WTC11 (cell line): Measurements from ENCODE around the gene CTNND2. TPM values are rescaled to one million over a fixed set of nuclear protein-coding genes. Genes with fewer than 3 reads are reported as not detected.

Experiments
- ATAC-seq: fragments of 200-7000 bp; cut with Tn5 transposase; 2 replicates; pipeline ENCODE4 v1.10.0; 2021; ENCODE audit warnings: mild to moderate bottlenecking, moderate library complexity
- CTCF ChIA-PET: fragments of 300-600 bp; sonication (Branson Sonifier 250); formaldehyde crosslinking; loops from one replicate; lab custom pipeline; 2021; ENCODE audit warnings: antibody characterized with exemption; lab: Charles Lee
- POLR2A ChIA-PET: fragments of 350-600 bp; sonication (Branson Sonifier 250); formaldehyde crosslinking; loops from one replicate; lab custom pipeline; 2021; ENCODE audit warnings: antibody characterized with exemption; lab: Charles Lee
- DNase-seq: peaks from one replicate; pipeline ENCODE4 v3.0.0; 2021; ENCODE audit warnings: low spot score
- H3K27ac Mint-ChIP-seq: 2 replicates; pipeline ENCODE4 v1.8.0; 2021; ENCODE audit warnings: mixed read lengths
- H3K27me3 Mint-ChIP-seq: 2 replicates; pipeline ENCODE4 v1.8.0; 2021; ENCODE audit warnings: low read depth, mild to moderate bottlenecking, moderate library complexity, mixed read lengths
- H3K36me3 Mint-ChIP-seq: 2 replicates; pipeline ENCODE4 v1.8.0; 2021; ENCODE audit warnings: mixed read lengths
- H3K4me1 Mint-ChIP-seq: 2 replicates; pipeline ENCODE4 v1.8.0; 2022; ENCODE audit warnings: mixed read lengths
- H3K4me3 Mint-ChIP-seq: 2 replicates; pipeline ENCODE4 v1.8.0; 2021; ENCODE audit warnings: mild to moderate bottlenecking, moderate library complexity, mixed read lengths
- H3K9me3 Mint-ChIP-seq: 2 replicates; pipeline ENCODE4 v1.8.0; 2021; ENCODE audit warnings: mixed read lengths
- CREB1 ChIP-seq: sonication (generic); formaldehyde crosslinking; IDR thresholded peaks from 2 replicates; pipeline ENCODE4 v1.8.0; 2023; ENCODE audit warnings: mild to moderate bottlenecking, missing genetic modification reagents
- GRHL2 ChIP-seq: fragments of 250-450 bp; sonication (Bioruptor Pico); IDR thresholded peaks from 2 replicates; pipeline ENCODE4 v1.8.0; 2022; ENCODE audit warnings: mild to moderate bottlenecking, moderate library complexity; ENCODE audit not compliant: insufficient replicate concordance, severe bottlenecking
- JUN ChIP-seq: sonication (generic); formaldehyde crosslinking; IDR thresholded peaks from 2 replicates; pipeline ENCODE4 v1.8.0; 2023; ENCODE audit warnings: mild to moderate bottlenecking, missing genetic modification reagents
- KAT7 ChIP-seq: sonication (generic); formaldehyde crosslinking; IDR thresholded peaks from 2 replicates; pipeline ENCODE4 v1.8.1; 2023; ENCODE audit warnings: missing genetic modification reagents, mild to moderate bottlenecking, borderline replicate concordance
- PRRX2 ChIP-seq: fragments of 250-450 bp; sonication (Bioruptor Pico); IDR thresholded peaks from 2 replicates; pipeline ENCODE4 v1.8.0; 2021; ENCODE audit warnings: mild to moderate bottlenecking
- SMAD3 ChIP-seq: sonication (generic); formaldehyde crosslinking; IDR thresholded peaks from 2 replicates; pipeline ENCODE4 v1.8.0; 2022; ENCODE audit warnings: missing genetic modification reagents, mild to moderate bottlenecking, borderline replicate concordance
- SP1 ChIP-seq: sonication (generic); formaldehyde crosslinking; conservative IDR thresholded peaks from 2 replicates; pipeline ENCODE4 v1.8.1; 2022; ENCODE audit warnings: missing genetic modification reagents
- ZNF121 ChIP-seq: sonication (generic); formaldehyde crosslinking; IDR thresholded peaks from 2 replicates; pipeline ENCODE4 v1.8.0; 2023; ENCODE audit warnings: missing genetic modification reagents
- ZNF138 ChIP-seq: sonication (generic); formaldehyde crosslinking; conservative IDR thresholded peaks from 2 replicates; pipeline ENCODE4 v1.8.1; 2022; ENCODE audit warnings: mild to moderate bottlenecking, moderate library complexity, missing genetic modification reagents
- ZNF232 ChIP-seq: sonication (generic); formaldehyde crosslinking; IDR thresholded peaks from 2 replicates; pipeline ENCODE4 v1.8.0; 2022; ENCODE audit warnings: mild to moderate bottlenecking, missing genetic modification reagents
- ZNF263 ChIP-seq: sonication (generic); formaldehyde crosslinking; IDR thresholded peaks from 2 replicates; pipeline ENCODE4 v1.8.1; 2022; ENCODE audit warnings: low read depth, mild to moderate bottlenecking, moderate library complexity, missing genetic modification reagents
- ZNF317 ChIP-seq: sonication (generic); formaldehyde crosslinking; IDR thresholded peaks from 2 replicates; pipeline ENCODE4 v1.8.1; 2023; ENCODE audit warnings: low read depth, mild to moderate bottlenecking, moderate library complexity, missing genetic modification reagents, borderline replicate concordance
- ZNF671 ChIP-seq: fragments of 250-450 bp; sonication (Bioruptor Pico); IDR thresholded peaks from 2 replicates; pipeline ENCODE4 v1.8.0; 2021; ENCODE audit warnings: mild to moderate bottlenecking
- total RNA-seq: library from RNA; stranded (reverse); gene quantifications from 3 replicates; pipeline ENCODE4 v1.2.3, GENCODE V29; 2021
- TF ChIP-seq, protein P1 (sequence below): sonication (generic); formaldehyde crosslinking; IDR thresholded peaks from 2 replicates; pipeline ENCODE4 v1.8.1; 2022; ENCODE audit warnings: missing genetic modification reagents, borderline replicate concordance
- TF ChIP-seq, protein P2 (sequence below): sonication (generic); formaldehyde crosslinking; IDR thresholded peaks from 2 replicates; pipeline ENCODE4 v1.8.1; 2023; ENCODE audit warnings: mild to moderate bottlenecking, missing genetic modification reagents
- TF ChIP-seq, protein P3 (sequence below): sonication (generic); formaldehyde crosslinking; conservative IDR thresholded peaks from 2 replicates; pipeline ENCODE4 v1.8.1; 2023; ENCODE audit warnings: mild to moderate bottlenecking, low read depth, missing genetic modification reagents, moderate library complexity
- TF ChIP-seq, protein P4 (sequence below): sonication (generic); formaldehyde crosslinking; IDR thresholded peaks from 2 replicates; pipeline ENCODE4 v1.8.0; 2022; ENCODE audit warnings: mild to moderate bottlenecking, missing genetic modification reagents
- TF ChIP-seq, protein P5 (sequence below): fragments of 200-600 bp; IDR thresholded peaks from 2 replicates; pipeline ENCODE4 v1.8.0; 2022; ENCODE audit warnings: antibody characterized with exemption
- TF ChIP-seq, protein P6 (sequence below): sonication (generic); formaldehyde crosslinking; conservative IDR thresholded peaks from 2 replicates; pipeline ENCODE4 v1.8.1; 2022; ENCODE audit warnings: mild to moderate bottlenecking, missing genetic modification reagents
- TF ChIP-seq, protein P7 (sequence below): sonication (generic); formaldehyde crosslinking; IDR thresholded peaks from 2 replicates; pipeline ENCODE4 v1.8.1; 2023; ENCODE audit warnings: mild to moderate bottlenecking, missing genetic modification reagents, moderate library complexity

CTNND2 gene
- total RNA-seq, 1 experiment from 2014 or later: 11.9 TPM

DNA sequence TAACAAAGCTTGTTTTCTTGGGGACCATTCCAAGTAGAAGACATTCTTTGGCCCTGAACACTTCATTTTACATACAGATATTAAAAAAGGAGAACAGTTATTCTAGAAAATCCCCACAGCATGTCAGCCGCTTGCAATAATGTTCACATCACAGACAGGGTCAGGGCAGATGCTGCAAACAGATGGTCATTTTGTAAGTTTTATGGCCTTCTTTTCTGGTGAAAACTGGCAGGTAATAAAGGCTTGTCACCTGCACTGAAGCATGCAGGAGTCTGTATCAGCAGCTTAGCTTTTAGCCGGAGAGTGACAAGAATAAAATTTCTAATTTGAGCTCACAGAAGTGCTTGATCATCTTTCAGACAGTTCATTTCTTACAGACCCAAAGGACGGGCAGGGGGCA is 922.3 kb downstream of the CTNND2 start:
- ChIA-PET POLR2A (no interaction called here), CTCF (no interaction called here)
- H3K4me1 Mint-ChIP-seq: peaks cover 6% of the 10 kb centered on the region; the same call in 1 of the 2 replicates
- no peaks in the 10 kb centered on the region for H3K9me3 Mint-ChIP-seq
- H3K27ac Mint-ChIP-seq: no peak overlapping the region
- DNase-seq (no peak), ATAC-seq (no peak)
- no peak overlapping the region for H3K4me3 Mint-ChIP-seq
- TF ChIP-seq JUN (CRISPR knock-in tag): no peak
- no peak for TF ChIP-seq KAT7
- no peak for TF ChIP-seq SP1 (CRISPR knock-in tag)
- TF ChIP-seq GRHL2 (CRISPR knock-in tag): no peak
- TF ChIP-seq, protein P1, sequence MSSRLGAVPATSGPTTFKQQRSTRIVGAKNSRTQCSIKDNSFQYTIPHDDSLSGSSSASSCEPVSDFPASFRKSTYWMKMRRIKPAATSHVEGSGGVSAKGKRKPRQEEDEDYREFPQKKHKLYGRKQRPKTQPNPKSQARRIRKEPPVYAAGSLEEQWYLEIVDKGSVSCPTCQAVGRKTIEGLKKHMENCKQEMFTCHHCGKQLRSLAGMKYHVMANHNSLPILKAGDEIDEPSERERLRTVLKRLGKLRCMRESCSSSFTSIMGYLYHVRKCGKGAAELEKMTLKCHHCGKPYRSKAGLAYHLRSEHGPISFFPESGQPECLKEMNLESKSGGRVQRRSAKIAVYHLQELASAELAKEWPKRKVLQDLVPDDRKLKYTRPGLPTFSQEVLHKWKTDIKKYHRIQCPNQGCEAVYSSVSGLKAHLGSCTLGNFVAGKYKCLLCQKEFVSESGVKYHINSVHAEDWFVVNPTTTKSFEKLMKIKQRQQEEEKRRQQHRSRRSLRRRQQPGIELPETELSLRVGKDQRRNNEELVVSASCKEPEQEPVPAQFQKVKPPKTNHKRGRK: no peak
- TF ChIP-seq ZNF138 (CRISPR knock-in tag): no peak
- TF ChIP-seq SMAD3: no peak
- TF ChIP-seq ZNF317 (CRISPR knock-in tag): no peak
- TF ChIP-seq, protein P2, sequence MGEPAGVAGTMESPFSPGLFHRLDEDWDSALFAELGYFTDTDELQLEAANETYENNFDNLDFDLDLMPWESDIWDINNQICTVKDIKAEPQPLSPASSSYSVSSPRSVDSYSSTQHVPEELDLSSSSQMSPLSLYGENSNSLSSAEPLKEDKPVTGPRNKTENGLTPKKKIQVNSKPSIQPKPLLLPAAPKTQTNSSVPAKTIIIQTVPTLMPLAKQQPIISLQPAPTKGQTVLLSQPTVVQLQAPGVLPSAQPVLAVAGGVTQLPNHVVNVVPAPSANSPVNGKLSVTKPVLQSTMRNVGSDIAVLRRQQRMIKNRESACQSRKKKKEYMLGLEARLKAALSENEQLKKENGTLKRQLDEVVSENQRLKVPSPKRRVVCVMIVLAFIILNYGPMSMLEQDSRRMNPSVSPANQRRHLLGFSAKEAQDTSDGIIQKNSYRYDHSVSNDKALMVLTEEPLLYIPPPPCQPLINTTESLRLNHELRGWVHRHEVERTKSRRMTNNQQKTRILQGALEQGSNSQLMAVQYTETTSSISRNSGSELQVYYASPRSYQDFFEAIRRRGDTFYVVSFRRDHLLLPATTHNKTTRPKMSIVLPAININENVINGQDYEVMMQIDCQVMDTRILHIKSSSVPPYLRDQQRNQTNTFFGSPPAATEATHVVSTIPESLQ: no peak
- peaks cover 5% of the 10 kb centered on the region; the same call in 1 of the 2 replicates for H3K27me3 Mint-ChIP-seq
- no peaks in the 10 kb centered on the region for H3K36me3 Mint-ChIP-seq

DNA sequence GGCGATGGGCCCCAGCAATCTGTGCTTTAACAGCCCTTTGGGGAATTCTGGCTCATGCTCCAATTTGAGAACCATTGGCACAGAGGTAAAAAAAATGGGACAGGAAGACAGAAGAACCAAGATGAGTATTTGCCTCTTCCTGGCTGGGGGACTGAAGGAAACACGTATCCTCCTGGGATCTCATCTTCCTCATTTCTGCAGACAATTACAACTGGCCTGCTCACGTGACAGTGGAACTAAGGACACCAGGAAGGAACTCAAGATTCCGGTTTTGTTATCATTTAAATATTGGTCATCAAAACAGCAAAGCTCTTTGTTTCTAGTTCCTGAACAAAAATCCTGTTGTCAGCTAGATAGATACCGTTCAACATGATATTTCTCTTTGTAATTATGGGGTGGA is 927.2 kb downstream of the CTNND2 start:
- Mint-ChIP-seq H3K4me3 (no peak overlapping the region), H3K36me3 (no peaks in the 10 kb centered on the region), H3K4me1 (no peaks in the 10 kb centered on the region), H3K27ac (no peak overlapping the region), H3K9me3 (peaks cover 3% of the 10 kb centered on the region; the same call in 1 of the 2 replicates), H3K27me3 (peaks cover 5% of the 10 kb centered on the region; the same call in 1 of the 2 replicates)
- ChIA-PET CTCF (interaction anchor here (2.2 kb wide), 1 partner anchor 11 kb away, joined by 11 read pairs; no protein-coding TSS in a partner anchor), POLR2A (no interaction called here)
- DNase-seq: no peak
- TF ChIP-seq, protein P3, sequence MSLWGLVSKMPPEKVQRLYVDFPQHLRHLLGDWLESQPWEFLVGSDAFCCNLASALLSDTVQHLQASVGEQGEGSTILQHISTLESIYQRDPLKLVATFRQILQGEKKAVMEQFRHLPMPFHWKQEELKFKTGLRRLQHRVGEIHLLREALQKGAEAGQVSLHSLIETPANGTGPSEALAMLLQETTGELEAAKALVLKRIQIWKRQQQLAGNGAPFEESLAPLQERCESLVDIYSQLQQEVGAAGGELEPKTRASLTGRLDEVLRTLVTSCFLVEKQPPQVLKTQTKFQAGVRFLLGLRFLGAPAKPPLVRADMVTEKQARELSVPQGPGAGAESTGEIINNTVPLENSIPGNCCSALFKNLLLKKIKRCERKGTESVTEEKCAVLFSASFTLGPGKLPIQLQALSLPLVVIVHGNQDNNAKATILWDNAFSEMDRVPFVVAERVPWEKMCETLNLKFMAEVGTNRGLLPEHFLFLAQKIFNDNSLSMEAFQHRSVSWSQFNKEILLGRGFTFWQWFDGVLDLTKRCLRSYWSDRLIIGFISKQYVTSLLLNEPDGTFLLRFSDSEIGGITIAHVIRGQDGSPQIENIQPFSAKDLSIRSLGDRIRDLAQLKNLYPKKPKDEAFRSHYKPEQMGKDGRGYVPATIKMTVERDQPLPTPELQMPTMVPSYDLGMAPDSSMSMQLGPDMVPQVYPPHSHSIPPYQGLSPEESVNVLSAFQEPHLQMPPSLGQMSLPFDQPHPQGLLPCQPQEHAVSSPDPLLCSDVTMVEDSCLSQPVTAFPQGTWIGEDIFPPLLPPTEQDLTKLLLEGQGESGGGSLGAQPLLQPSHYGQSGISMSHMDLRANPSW: no peak
- TF ChIP-seq SMAD3 (no peak), PRRX2 (CRISPR knock-in tag) (no peak), ZNF232 (CRISPR knock-in tag) (no peak), CREB1 (no peak), ZNF263 (no peak), ZNF121 (CRISPR knock-in tag) (no peak), ZNF671 (no peak), GRHL2 (CRISPR knock-in tag) (no peak)
- TF ChIP-seq, protein P4, sequence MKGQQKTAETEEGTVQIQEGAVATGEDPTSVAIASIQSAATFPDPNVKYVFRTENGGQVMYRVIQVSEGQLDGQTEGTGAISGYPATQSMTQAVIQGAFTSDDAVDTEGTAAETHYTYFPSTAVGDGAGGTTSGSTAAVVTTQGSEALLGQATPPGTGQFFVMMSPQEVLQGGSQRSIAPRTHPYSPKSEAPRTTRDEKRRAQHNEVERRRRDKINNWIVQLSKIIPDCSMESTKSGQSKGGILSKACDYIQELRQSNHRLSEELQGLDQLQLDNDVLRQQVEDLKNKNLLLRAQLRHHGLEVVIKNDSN (CRISPR knock-in tag): no peak
- TF ChIP-seq, protein P5, sequence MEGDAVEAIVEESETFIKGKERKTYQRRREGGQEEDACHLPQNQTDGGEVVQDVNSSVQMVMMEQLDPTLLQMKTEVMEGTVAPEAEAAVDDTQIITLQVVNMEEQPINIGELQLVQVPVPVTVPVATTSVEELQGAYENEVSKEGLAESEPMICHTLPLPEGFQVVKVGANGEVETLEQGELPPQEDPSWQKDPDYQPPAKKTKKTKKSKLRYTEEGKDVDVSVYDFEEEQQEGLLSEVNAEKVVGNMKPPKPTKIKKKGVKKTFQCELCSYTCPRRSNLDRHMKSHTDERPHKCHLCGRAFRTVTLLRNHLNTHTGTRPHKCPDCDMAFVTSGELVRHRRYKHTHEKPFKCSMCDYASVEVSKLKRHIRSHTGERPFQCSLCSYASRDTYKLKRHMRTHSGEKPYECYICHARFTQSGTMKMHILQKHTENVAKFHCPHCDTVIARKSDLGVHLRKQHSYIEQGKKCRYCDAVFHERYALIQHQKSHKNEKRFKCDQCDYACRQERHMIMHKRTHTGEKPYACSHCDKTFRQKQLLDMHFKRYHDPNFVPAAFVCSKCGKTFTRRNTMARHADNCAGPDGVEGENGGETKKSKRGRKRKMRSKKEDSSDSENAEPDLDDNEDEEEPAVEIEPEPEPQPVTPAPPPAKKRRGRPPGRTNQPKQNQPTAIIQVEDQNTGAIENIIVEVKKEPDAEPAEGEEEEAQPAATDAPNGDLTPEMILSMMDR: no peak
- TF ChIP-seq, protein P2: no peak
- TF ChIP-seq, protein P6, sequence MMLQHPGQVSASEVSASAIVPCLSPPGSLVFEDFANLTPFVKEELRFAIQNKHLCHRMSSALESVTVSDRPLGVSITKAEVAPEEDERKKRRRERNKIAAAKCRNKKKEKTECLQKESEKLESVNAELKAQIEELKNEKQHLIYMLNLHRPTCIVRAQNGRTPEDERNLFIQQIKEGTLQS (CRISPR knock-in tag): no peak
- TF ChIP-seq, protein P7, sequence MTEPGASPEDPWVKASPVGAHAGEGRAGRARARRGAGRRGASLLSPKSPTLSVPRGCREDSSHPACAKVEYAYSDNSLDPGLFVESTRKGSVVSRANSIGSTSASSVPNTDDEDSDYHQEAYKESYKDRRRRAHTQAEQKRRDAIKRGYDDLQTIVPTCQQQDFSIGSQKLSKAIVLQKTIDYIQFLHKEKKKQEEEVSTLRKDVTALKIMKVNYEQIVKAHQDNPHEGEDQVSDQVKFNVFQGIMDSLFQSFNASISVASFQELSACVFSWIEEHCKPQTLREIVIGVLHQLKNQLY (CRISPR knock-in tag): no peak
- ATAC-seq: no peak
